Measurements from ENCODE around the gene PHF14.

PHF14 gene

DNA sequence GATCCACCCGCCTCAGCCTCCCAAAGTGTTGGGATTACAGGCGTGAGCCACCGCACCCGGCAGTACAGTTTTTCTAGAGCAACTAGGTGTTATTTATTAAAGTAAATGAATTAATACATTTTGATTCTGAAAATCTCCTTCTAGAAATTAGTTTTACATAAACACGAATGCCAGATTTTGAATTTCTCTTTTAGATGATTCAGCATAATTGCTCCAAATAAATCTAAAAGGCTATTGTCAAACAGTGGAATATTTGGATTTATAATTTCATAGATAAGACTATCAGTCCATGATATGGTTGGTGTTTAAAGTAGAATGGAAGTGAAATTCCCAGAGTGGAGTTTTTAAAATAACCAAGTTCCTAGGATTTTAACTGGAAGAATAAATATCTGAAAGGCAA, 1.5 kb upstream of the PHF14 start:
- no peak overlapping the region for H3K9ac ChIP-seq (ENCODE audit: low read length)
- peaks cover 0 to 14% of the 10 kb centered on the region in 2 experiments for H3K36me3 ChIP-seq (ENCODE audit: control insufficient read depth in 1 of 2, insufficient read depth in 2 of 2, low read depth in 1 of 2, low read length in 2 of 2)
- H4K91ac ChIP-seq (ENCODE audit: low read length) = no peak overlapping the region
- no peaks in the 10 kb centered on the region for H3K4me1 ChIP-seq (ENCODE audit: control insufficient read depth, insufficient read depth, low read depth, low read length)
- H3K79me1 ChIP-seq (replicated peaks; ENCODE audit: low read length, poor library complexity, severe bottlenecking) = peaks cover 10% of the 10 kb centered on the region
- H4K8ac ChIP-seq (ENCODE audit: low read length) = no peak overlapping the region
- H3K27ac ChIP-seq (ENCODE audit: low read length, poor library complexity, severe bottlenecking) = no peak overlapping the region
- no peak overlapping the region for H3K4me2 ChIP-seq (ENCODE audit: low read length, poor library complexity, severe bottlenecking)
- H2BK5ac ChIP-seq (ENCODE audit: low read depth, low read length, poor library complexity, severe bottlenecking) = no peak overlapping the region
- H3K4ac ChIP-seq (ENCODE audit: low read depth in 1 of 2, low read length in 2 of 2) = no peak overlapping the region
- H3K4me3 ChIP-seq (ENCODE audit: insufficient read depth in 1 of 2, low read depth in 1 of 2, low read length in 2 of 2) = no peak overlapping the region
- H2AK5ac ChIP-seq (ENCODE audit: low read length, severe bottlenecking) = no peak overlapping the region
- no peak overlapping the region for H2BK120ac ChIP-seq (ENCODE audit: low read depth, low read length)
- H3K27me3 ChIP-seq (ENCODE audit: control insufficient read depth in 1 of 2, insufficient read depth in 1 of 2, low read length in 2 of 2) = no peaks in the 10 kb centered on the region
- no peak overlapping the region for H2BK12ac ChIP-seq (ENCODE audit: low read length in 2 of 2)
- H3K9me3 ChIP-seq (ENCODE audit: control insufficient read depth, low read length) = no peaks in the 10 kb centered on the region
- H3K18ac ChIP-seq (ENCODE audit: low read depth in 1 of 2, low read length in 2 of 2) = no peak overlapping the region
- WGBS = no CpG with 5 or more reads among the region's 5 CpGs
- no peak for DNase-seq
- H2AFZ ChIP-seq (ENCODE audit: low read depth, low read length) = no peak overlapping the region
- H3K14ac ChIP-seq (ENCODE audit: low read length in 2 of 2) = no peak overlapping the region
- no peak overlapping the region for H3K23ac ChIP-seq (ENCODE audit: low read length in 2 of 2)
- no peak overlapping the region for H2BK15ac ChIP-seq (ENCODE audit: low read depth, poor library complexity, severe bottlenecking)

DNA sequence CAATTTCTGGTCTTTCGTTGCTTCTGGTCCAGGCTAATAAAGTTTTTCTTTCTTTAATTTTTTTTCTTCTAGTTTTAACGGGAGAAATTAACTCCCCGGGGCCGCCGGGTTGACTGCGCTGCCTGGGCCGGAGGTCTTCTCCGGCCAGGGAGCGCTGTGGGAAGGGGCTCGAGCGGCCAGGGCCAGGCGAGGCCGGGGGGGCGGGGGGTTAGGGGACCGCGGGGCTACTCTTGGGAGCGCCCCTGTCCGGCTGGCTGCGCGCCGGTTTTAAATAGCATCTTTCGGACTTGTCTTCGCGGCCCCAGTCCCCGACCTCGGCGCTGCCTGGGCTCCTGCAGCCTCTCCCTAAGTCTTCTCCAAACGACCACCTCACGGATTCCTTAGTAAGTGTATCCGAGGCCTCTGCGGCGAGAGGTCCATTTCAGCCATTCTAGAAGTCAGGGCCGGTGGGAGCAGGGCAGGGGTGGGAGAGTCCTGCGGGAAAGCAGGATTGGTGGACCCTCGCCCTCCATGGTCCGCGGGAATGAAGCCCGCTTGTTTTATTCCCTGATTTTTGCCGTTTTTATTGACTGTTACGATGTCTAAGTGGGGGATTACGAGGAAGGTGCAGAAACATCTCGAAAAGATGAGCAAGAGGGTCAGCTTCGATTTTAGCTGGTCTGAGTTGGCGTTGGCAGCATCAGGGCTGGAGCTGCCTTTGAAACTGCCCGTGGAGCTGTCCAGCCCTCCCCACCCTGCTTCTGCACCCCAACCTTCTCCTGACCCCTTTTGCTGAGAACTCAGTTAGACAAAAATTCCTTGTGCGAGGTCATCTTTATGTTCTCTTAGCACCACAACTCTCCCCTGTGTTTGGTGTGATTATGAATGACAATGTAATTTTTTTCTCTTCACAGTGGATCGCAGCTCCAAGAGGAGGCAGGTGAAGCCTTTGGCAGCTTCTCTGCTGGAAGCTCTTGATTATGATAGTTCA, 555 bp downstream of the PHF14 start:
- peak; percentile 62 for DNase-seq
- WGBS = under 1% methylated on average over 43 of the region's 47 CpGs

DNA sequence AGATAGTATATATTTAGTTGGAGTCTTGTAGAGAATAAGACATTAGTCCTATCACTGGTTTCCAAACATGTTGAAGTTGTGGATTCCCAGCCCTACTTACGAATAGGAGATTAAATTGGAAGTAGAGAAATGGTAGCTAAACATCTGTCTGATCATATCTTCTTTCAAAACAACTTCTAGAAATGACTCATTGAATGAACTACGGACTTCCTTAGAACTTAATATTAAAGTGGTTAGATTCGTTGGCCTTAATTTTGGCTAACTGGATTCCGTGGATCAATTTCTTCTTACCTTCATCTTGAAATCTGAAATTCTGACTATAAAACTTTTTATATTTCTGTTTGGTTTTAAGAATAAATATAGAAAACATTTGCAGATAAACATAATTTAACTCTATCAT, 3.4 kb downstream of the PHF14 start:
- Histone ChIP-seq H4K91ac (ENCODE audit: low read length) (no peak overlapping the region), H3K79me1 (replicated peaks; ENCODE audit: low read length, poor library complexity, severe bottlenecking) (peaks cover 14% of the 10 kb centered on the region), H2BK15ac (ENCODE audit: low read depth, poor library complexity, severe bottlenecking) (no peak overlapping the region), H3K4ac (ENCODE audit: low read depth in 1 of 2, low read length in 2 of 2) (no peak overlapping the region), H3K14ac (ENCODE audit: low read length in 2 of 2) (no peak overlapping the region), H2AFZ (ENCODE audit: low read depth, low read length) (no peak overlapping the region), H2AK5ac (ENCODE audit: low read length, severe bottlenecking) (no peak overlapping the region), H3K4me1 (ENCODE audit: control insufficient read depth, insufficient read depth, low read depth, low read length) (no peaks in the 10 kb centered on the region), H3K18ac (ENCODE audit: low read depth in 1 of 2, low read length in 2 of 2) (no peak overlapping the region), H2BK5ac (ENCODE audit: low read depth, low read length, poor library complexity, severe bottlenecking) (no peak overlapping the region), H4K8ac (ENCODE audit: low read length) (no peak overlapping the region), H2BK12ac (ENCODE audit: low read length in 2 of 2) (no peak overlapping the region), H3K27ac (ENCODE audit: low read length, poor library complexity, severe bottlenecking) (no peak overlapping the region), H2BK120ac (ENCODE audit: low read depth, low read length) (no peak overlapping the region), H3K4me2 (ENCODE audit: low read length, poor library complexity, severe bottlenecking) (no peak overlapping the region), H3K27me3 (ENCODE audit: control insufficient read depth in 1 of 2, insufficient read depth in 1 of 2, low read length in 2 of 2) (no peaks in the 10 kb centered on the region), H3K9me3 (ENCODE audit: control insufficient read depth, low read length) (no peaks in the 10 kb centered on the region), H3K36me3 (ENCODE audit: control insufficient read depth in 1 of 2, insufficient read depth in 2 of 2, low read depth in 1 of 2, low read length in 2 of 2) (peaks cover 0 to 15% of the 10 kb centered on the region in 2 experiments), H3K23ac (ENCODE audit: low read length in 2 of 2) (no peak overlapping the region), H3K4me3 (ENCODE audit: insufficient read depth in 1 of 2, low read depth in 1 of 2, low read length in 2 of 2) (no peak overlapping the region), H3K9ac (ENCODE audit: low read length) (no peak overlapping the region)
- WGBS = no CpG with 5 or more reads among the region's 4 CpGs
- no peak for DNase-seq

More for the DNA sequence above, 555 bp downstream of the PHF14 start:
- Histone ChIP-seq H3K4me3 (ENCODE audit: insufficient read depth in 1 of 2, low read depth in 1 of 2, low read length in 2 of 2) (peak overlapping the region; percentile 76 to 95), H3K9ac (ENCODE audit: low read length) (peak overlapping the region; percentile 95), H3K9me3 (ENCODE audit: control insufficient read depth, low read length) (no peaks in the 10 kb centered on the region), H3K4ac (ENCODE audit: low read depth in 1 of 2, low read length in 2 of 2) (peak overlapping the region in 1 of 2 experiments; percentile 47), H3K4me2 (ENCODE audit: low read length, poor library complexity, severe bottlenecking) (peak overlapping the region; percentile 62), H3K14ac (ENCODE audit: low read length in 2 of 2) (peak overlapping the region; percentile 2 to 11), H2AK5ac (ENCODE audit: low read length, severe bottlenecking) (no peak overlapping the region), H2BK5ac (ENCODE audit: low read depth, low read length, poor library complexity, severe bottlenecking) (no peak overlapping the region), H3K23ac (ENCODE audit: low read length in 2 of 2) (no peak overlapping the region), H4K91ac (ENCODE audit: low read length) (no peak overlapping the region), H3K79me1 (replicated peaks; ENCODE audit: low read length, poor library complexity, severe bottlenecking) (peaks cover 14% of the 10 kb centered on the region), H4K8ac (ENCODE audit: low read length) (peak overlapping the region; percentile 63), H3K27me3 (ENCODE audit: control insufficient read depth in 1 of 2, insufficient read depth in 1 of 2, low read length in 2 of 2) (no peaks in the 10 kb centered on the region), H2BK15ac (ENCODE audit: low read depth, poor library complexity, severe bottlenecking) (no peak overlapping the region), H2AFZ (ENCODE audit: low read depth, low read length) (no peak overlapping the region), H3K36me3 (ENCODE audit: control insufficient read depth in 1 of 2, insufficient read depth in 2 of 2, low read depth in 1 of 2, low read length in 2 of 2) (peaks cover 0 to 15% of the 10 kb centered on the region in 2 experiments), H2BK120ac (ENCODE audit: low read depth, low read length) (peak overlapping the region; percentile 95), H3K27ac (ENCODE audit: low read length, poor library complexity, severe bottlenecking) (peak overlapping the region; percentile 74), H2BK12ac (ENCODE audit: low read length in 2 of 2) (no peak overlapping the region), H3K4me1 (ENCODE audit: control insufficient read depth, insufficient read depth, low read depth, low read length) (no peaks in the 10 kb centered on the region), H3K18ac (ENCODE audit: low read depth in 1 of 2, low read length in 2 of 2) (peak overlapping the region; percentile 46 to 75)

DNA sequence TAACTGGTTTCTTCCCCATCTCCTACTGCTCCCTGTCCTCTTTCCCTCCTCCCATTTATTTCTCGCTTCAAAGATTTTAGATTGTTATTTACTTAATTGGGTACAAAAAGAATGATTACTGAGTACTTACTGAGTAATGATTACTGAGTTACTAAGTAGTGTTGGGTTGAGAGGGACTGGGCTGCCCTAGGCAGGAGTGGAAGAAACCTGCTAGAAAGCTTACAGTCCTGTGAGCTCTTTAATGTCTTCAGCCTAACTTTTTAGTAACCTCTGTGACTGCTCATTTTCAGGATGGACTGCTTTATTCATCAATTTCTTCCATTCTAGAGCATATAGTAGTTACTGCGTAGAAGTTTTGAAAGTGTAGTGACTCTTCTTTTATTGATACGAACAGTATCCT, 7.6 kb downstream of the PHF14 start:
- no peak for DNase-seq
- Histone ChIP-seq H2BK120ac (ENCODE audit: low read depth, low read length) (no peak overlapping the region), H3K27me3 (ENCODE audit: control insufficient read depth in 1 of 2, insufficient read depth in 1 of 2, low read length in 2 of 2) (no peaks in the 10 kb centered on the region), H3K4me1 (ENCODE audit: control insufficient read depth, insufficient read depth, low read depth, low read length) (no peaks in the 10 kb centered on the region), H2AK5ac (ENCODE audit: low read length, severe bottlenecking) (no peak overlapping the region), H3K9me3 (ENCODE audit: control insufficient read depth, low read length) (no peaks in the 10 kb centered on the region), H3K23ac (ENCODE audit: low read length in 2 of 2) (no peak overlapping the region), H3K27ac (ENCODE audit: low read length, poor library complexity, severe bottlenecking) (no peak overlapping the region), H3K14ac (ENCODE audit: low read length in 2 of 2) (no peak overlapping the region), H2BK5ac (ENCODE audit: low read depth, low read length, poor library complexity, severe bottlenecking) (no peak overlapping the region), H3K36me3 (ENCODE audit: control insufficient read depth in 1 of 2, insufficient read depth in 2 of 2, low read depth in 1 of 2, low read length in 2 of 2) (peaks cover 3 to 33% of the 10 kb centered on the region in 2 experiments), H3K9ac (ENCODE audit: low read length) (no peak overlapping the region), H2BK15ac (ENCODE audit: low read depth, poor library complexity, severe bottlenecking) (no peak overlapping the region), H2AFZ (ENCODE audit: low read depth, low read length) (no peak overlapping the region), H4K91ac (ENCODE audit: low read length) (no peak overlapping the region), H3K4me2 (ENCODE audit: low read length, poor library complexity, severe bottlenecking) (no peak overlapping the region), H4K8ac (ENCODE audit: low read length) (no peak overlapping the region), H3K4ac (ENCODE audit: low read depth in 1 of 2, low read length in 2 of 2) (no peak overlapping the region), H2BK12ac (ENCODE audit: low read length in 2 of 2) (no peak overlapping the region), H3K18ac (ENCODE audit: low read depth in 1 of 2, low read length in 2 of 2) (no peak overlapping the region), H3K4me3 (ENCODE audit: insufficient read depth in 1 of 2, low read depth in 1 of 2, low read length in 2 of 2) (no peak overlapping the region), H3K79me1 (replicated peaks; ENCODE audit: low read length, poor library complexity, severe bottlenecking) (peaks cover 13% of the 10 kb centered on the region)
- no CpG with 5 or more reads among the region's 3 CpGs for WGBS
